Spleen (tissue), 7 donors: ENCODE results near the gene RERE.

Experiments used
- CTCF ChIP-seq, 11 experiments: fragments of 200-600 bp in 7 of 11; fragments of 450-650 bp in 4 of 11; sonication (generic) in 4 of 11; IDR thresholded peaks in 8 of 11; conservative IDR thresholded peaks in 3 of 11; 1 replicate in 7 of 11; 2 replicates in 4 of 11; pipeline versions ENCODE4 v1.4.0 to v1.8.0; 2016 to 2021; ENCODE audit warnings: antibody characterized with exemption in 11 of 11, inconsistent platforms in 4 of 11, mild to moderate bottlenecking in 1 of 11
- POLR2A ChIP-seq, 3 donors: fragments of 450-650 bp; IDR thresholded peaks; one replicate each; pipeline ENCODE4 v1.5.1; 2017; ENCODE audit warnings: antibody characterized with exemption in 3 of 3, mild to moderate bottlenecking in 1 of 3
- donor health status: DM: no; HTN: no; CAD: no; lungs with moderate emphysema.
- donor health status: DM: no; HTN: no; CAD: no.
- donor health status: DM: no; HTN: no; CAD: no.

DNA sequence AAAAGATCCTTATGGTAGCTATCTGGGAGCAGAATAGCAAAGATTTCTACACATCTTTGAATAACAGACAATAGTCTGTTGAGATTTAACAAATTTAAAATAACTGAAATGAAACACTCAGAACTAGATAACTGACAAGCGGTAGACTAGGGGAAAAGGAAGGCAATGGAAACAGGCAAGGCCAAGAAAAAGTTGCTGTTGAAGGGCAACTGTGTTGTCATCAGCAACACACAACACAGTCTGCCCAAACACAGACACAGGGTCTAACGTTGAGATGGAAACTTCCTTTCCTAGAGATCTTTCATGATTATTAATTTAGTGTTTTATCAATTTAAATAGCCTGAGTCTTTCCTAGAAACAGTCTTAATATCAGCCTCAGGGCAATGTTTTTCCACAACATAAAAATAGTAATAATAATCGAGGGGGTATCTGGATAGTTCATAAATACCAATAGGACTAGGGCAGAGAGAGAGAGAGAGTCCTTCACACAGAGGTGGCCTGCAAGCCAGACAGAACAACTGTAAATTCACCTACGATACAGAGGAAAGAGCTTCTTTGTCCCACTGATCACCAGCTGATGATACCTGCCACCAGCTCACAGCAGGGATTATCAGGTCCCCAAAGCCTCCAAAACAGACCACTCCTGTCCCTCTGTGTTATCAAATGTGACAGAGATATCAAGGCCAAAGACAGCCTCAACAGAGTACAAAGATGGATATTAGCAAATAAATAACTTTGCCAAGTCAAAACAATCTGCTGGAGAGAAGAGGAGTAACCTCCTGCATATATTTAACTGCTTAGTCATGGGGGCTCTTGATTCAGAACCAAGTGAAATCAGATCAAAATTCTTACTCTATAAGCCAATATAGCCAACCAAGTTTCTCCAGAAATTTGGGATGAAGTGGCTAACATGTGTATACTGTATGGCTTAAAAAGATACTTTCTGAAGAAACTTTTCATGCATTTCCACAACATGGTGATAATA, 254.3 kb downstream of the RERE start:
- no peak for TF ChIP-seq CTCF (IDR thresholded peaks at IDR 0.05 in 8 of 11, conservative IDR thresholded peaks at IDR 0.05 in 3 of 11)
- no peak for TF ChIP-seq POLR2A (IDR thresholded peaks at IDR 0.05)
